Suprapubic skin (tissue), 3 donors: ENCODE data around the gene SLC25A15.

Source experiments
- EP300 ChIP-seq: sonication (generic); formaldehyde crosslinking; IDR thresholded peaks from one replicate; pipeline ENCODE4 v1.6.1; 2017; ENCODE audit warnings: antibody characterized with exemption
- POLR2A ChIP-seq, 2 donors: fragments of 450-650 bp; IDR thresholded peaks; one replicate each; pipeline ENCODE4 v1.6.1; 2017; ENCODE audit warnings: antibody characterized with exemption in 2 of 2, mild to moderate bottlenecking in 2 of 2, moderate library complexity in 2 of 2
- TF ChIP-seq, protein P1 (sequence below), 2 donors: fragments of 200-600 bp in 1 of 2; fragments of 450-650 bp in 1 of 2; sonication (generic) in 1 of 2; IDR thresholded peaks; one replicate each; pipeline ENCODE4 v1.5.1; 2016 to 2019; ENCODE audit warnings: antibody characterized with exemption in 2 of 2, mild to moderate bottlenecking in 1 of 2, moderate library complexity in 1 of 2

DNA sequence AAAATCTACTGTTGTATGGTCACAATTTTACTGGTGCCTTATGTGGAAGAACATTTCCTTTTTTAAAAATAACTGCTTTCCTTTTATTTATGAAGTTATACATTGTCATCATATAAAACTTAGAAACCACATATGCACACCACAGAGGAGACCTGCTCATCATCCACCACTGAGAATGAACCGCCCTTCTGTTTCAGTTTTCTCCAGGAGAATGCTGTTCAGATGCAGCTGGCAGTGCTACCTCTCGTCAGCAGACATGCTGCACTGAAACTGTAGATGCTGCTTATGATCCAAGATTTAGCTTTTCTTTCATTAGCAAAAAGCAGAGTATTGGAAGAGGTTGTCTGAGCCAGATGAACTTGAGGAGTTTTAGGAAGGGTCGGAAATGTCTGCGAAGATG is 10.1 kb downstream of the SLC25A15 start:
- TF ChIP-seq, protein P1, sequence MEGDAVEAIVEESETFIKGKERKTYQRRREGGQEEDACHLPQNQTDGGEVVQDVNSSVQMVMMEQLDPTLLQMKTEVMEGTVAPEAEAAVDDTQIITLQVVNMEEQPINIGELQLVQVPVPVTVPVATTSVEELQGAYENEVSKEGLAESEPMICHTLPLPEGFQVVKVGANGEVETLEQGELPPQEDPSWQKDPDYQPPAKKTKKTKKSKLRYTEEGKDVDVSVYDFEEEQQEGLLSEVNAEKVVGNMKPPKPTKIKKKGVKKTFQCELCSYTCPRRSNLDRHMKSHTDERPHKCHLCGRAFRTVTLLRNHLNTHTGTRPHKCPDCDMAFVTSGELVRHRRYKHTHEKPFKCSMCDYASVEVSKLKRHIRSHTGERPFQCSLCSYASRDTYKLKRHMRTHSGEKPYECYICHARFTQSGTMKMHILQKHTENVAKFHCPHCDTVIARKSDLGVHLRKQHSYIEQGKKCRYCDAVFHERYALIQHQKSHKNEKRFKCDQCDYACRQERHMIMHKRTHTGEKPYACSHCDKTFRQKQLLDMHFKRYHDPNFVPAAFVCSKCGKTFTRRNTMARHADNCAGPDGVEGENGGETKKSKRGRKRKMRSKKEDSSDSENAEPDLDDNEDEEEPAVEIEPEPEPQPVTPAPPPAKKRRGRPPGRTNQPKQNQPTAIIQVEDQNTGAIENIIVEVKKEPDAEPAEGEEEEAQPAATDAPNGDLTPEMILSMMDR (IDR thresholded peaks at IDR 0.05), result no peak
- TF ChIP-seq POLR2A (IDR thresholded peaks at IDR 0.05), result no peak
- no peak for TF ChIP-seq EP300
